PC-3 (cell line): ENCODE results near the gene NDUFA11. TPM values are rescaled to one million over a fixed set of nuclear protein-coding genes. Genes with fewer than 3 reads are reported as not detected.

Source experiments
- ATAC-seq: fragments of 200-7000 bp; cut with Tn5 transposase; 2 replicates; pipeline ENCODE4 v1.9.1; 2020; ENCODE audit warnings: mild to moderate bottlenecking, moderate library complexity
- BruUV-seq: library from RNA; stranded (reverse); fragments of 400-500 nt; replicated peaks from 2 replicates; lab custom pipeline; 2021; lab: Mats Ljungman, UMichigan
- CTCF ChIA-PET: fragments of 300-600 bp; sonication (Branson Sonifier 250); formaldehyde crosslinking; loops from one replicate; lab custom pipeline; 2022; ENCODE audit warnings: antibody characterized with exemption; lab: Charles Lee
- POLR2A ChIA-PET: fragments of 300-600 bp; sonication (Branson Sonifier 250); formaldehyde crosslinking; loops from one replicate; lab custom pipeline; 2022; ENCODE audit warnings: antibody characterized with exemption; ENCODE audit not compliant: unreplicated experiment; lab: Charles Lee
- DNase-seq: peaks from one replicate; pipeline ENCODE4 v3.0.0-alpha.2; 2015
- H2AFZ ChIP-seq: fragments of 300-600 bp; sonication (generic); 2 replicates; pipeline ENCODE4 v1.6.0; 2016; ENCODE audit warnings: antibody characterized with exemption, low read length
- H3F3A ChIP-seq: fragments of 300-600 bp; sonication (generic); one replicate; pipeline ENCODE4 v1.6.0; 2017; ENCODE audit warnings: antibody characterized with exemption, low read length, control low read depth, mild to moderate bottlenecking; ENCODE audit not compliant: unreplicated experiment
- H3K27ac ChIP-seq: fragments of 300-600 bp; sonication (generic); 2 replicates; pipeline ENCODE4 v1.5.1; 2016; ENCODE audit warnings: mild to moderate bottlenecking, low read length
- H3K27me3 ChIP-seq: fragments of 300-600 bp; sonication (generic); 2 replicates; pipeline ENCODE4 v1.6.1; 2016; ENCODE audit warnings: low read length, mixed read lengths
- H3K36me3 ChIP-seq: fragments of 300-600 bp; sonication (generic); 2 replicates; pipeline ENCODE4 v1.6.1; 2016; ENCODE audit warnings: low read depth, mixed run types, low read length, mixed read lengths
- H3K4me1 ChIP-seq: fragments of 300-600 bp; sonication (generic); 2 replicates; pipeline ENCODE4 v1.5.1; 2016; ENCODE audit warnings: low read length; ENCODE audit not compliant: insufficient read depth
- H3K4me2 ChIP-seq: fragments of 300-600 bp; sonication (generic); 2 replicates; pipeline ENCODE4 v1.6.0; 2016; ENCODE audit warnings: low read length
- H3K4me3 ChIP-seq: fragments of 300-600 bp; sonication (generic); 2 replicates; pipeline ENCODE4 v1.5.1; 2016; ENCODE audit warnings: mild to moderate bottlenecking, low read length, mixed read lengths
- H3K79me2 ChIP-seq: fragments of 300-600 bp; sonication (generic); 2 replicates; pipeline ENCODE4 v1.6.1; 2017; ENCODE audit warnings: low read length, mixed read lengths
- H3K9ac ChIP-seq: fragments of 300-600 bp; sonication (generic); 2 replicates; pipeline ENCODE4 v1.6.0; 2016; ENCODE audit warnings: mild to moderate bottlenecking, low read length
- H3K9me2 ChIP-seq: fragments of 300-600 bp; sonication (generic); replicated peaks from 2 replicates; pipeline ENCODE4 v1.6.1; 2016; ENCODE audit warnings: mixed run types, low read length, mixed read lengths
- H3K9me3 ChIP-seq: fragments of 300-600 bp; sonication (generic); 2 replicates; pipeline ENCODE4 v1.6.1; 2016; ENCODE audit warnings: low read length, mixed read lengths
- H4K20me1 ChIP-seq: fragments of 300-600 bp; sonication (generic); 2 replicates; pipeline ENCODE4 v1.6.1; 2016; ENCODE audit warnings: low read length, mixed read lengths
- CTCF ChIP-seq: fragments of 300-600 bp; sonication (generic); conservative IDR thresholded peaks from 2 replicates; pipeline ENCODE4 v1.5.1; 2017; ENCODE audit warnings: antibody characterized with exemption, low read depth, mild to moderate bottlenecking, low read length
- EZH2 ChIP-seq: fragments of 300-600 bp; sonication (generic); IDR thresholded peaks from one replicate; pipeline ENCODE4 v1.6.1; 2017; ENCODE audit warnings: antibody characterized with exemption, mild to moderate bottlenecking, low read length; ENCODE audit not compliant: unreplicated experiment
- EZH2phosphoT487 ChIP-seq: fragments of 300-600 bp; sonication (generic); IDR thresholded peaks from 2 replicates; pipeline ENCODE4 v1.6.1; 2018; ENCODE audit warnings: mild to moderate bottlenecking, antibody characterized with exemption, low read length, borderline replicate concordance
- intact Hi-C: fragments of 100-400 bp; cut with micrococcal nuclease; formaldehyde crosslinking; loops from 2 replicates; pipeline ENCODE4 v1.9.0; 2023
- total RNA-seq: library from RNA; depleted of rRNA; stranded (reverse); fragments of >200 nt; gene quantifications from 2 replicates; pipeline ENCODE4 v1.2.3, GENCODE V29; 2014

Gene NDUFA11
- total RNA-seq, 1 experiment from 2014 or later, result 669 TPM

GRCh38 chr19:5867201-5868136 lies 36.1 kb downstream of the NDUFA11 start:
- no peaks in the 10 kb centered on the region for H3K9me3 ChIP-seq
- DNase-seq (no peak), ATAC-seq (no peak)
- no peak overlapping the region for H3K4me3 ChIP-seq
- H3K4me2 ChIP-seq, result no peak overlapping the region
- H3K36me3 ChIP-seq, result no peaks in the 10 kb centered on the region
- BruUV-seq, result no TSS peak
- POLR2A ChIA-PET, result no interaction called here
- no peak overlapping the region for H2AFZ ChIP-seq
- intact Hi-C loops, result no loop called here
- H3K9ac ChIP-seq, result no peak overlapping the region
- H3K79me2 ChIP-seq, result no peaks in the 10 kb centered on the region
- TF ChIP-seq EZH2phosphoT487, result no peak
- TF ChIP-seq EZH2, result no peak
- no peak for TF ChIP-seq CTCF
- no peaks in the 10 kb centered on the region for H3K9me2 ChIP-seq
- H3K4me1 ChIP-seq, result no peaks in the 10 kb centered on the region
- CTCF ChIA-PET, result no interaction called here
- H4K20me1 ChIP-seq, result no peaks in the 10 kb centered on the region
- no peaks in the 10 kb centered on the region for H3F3A ChIP-seq
- no peak overlapping the region for H3K27ac ChIP-seq
- no peaks in the 10 kb centered on the region for H3K27me3 ChIP-seq

- Histone ChIP-seq H3K4me1 (no peaks in the 10 kb centered on the region), H4K20me1 (no peaks in the 10 kb centered on the region), H3K79me2 (no peaks in the 10 kb centered on the region), H3K9ac (no peak overlapping the region), H3K4me2 (no peak overlapping the region), H3K27me3 (no peaks in the 10 kb centered on the region), H3K4me3 (no peak overlapping the region), H3K9me2 (no peaks in the 10 kb centered on the region), H3K27ac (no peak overlapping the region), H3K36me3 (no peaks in the 10 kb centered on the region), H3F3A (no peaks in the 10 kb centered on the region), H2AFZ (no peak overlapping the region), H3K9me3 (no peaks in the 10 kb centered on the region)
- no peak for ATAC-seq
- no TSS peak for BruUV-seq
- intact Hi-C loops, result no loop called here
- CTCF ChIA-PET, result no interaction called here
- no peak for DNase-seq
- POLR2A ChIA-PET, result no interaction called here
- TF ChIP-seq EZH2 (no peak), EZH2phosphoT487 (no peak), CTCF (no peak)
These were observed 37.8 kb downstream of the NDUFA11 start for GRCh38 chr19:5865772-5866171.
